ENCODE data around the gene CLIC1. TPM values are rescaled to one million over a fixed set of nuclear protein-coding genes. Genes with fewer than 3 reads are reported as not detected.

CLIC1 gene
- total and polyA plus RNA-seq, 2 donors from 2014 or later: 456 to 489 TPM

GRCh38 chr6:31784098-31784925, 48.0 kb upstream of the CLIC1 start:
- Histone ChIP-seq H3K9ac (ENCODE audit: low read length in 3 of 3) (no peak overlapping the region), H3K4me3 (ENCODE audit: low read length in 3 of 3) (no peak overlapping the region), H3K27ac (ENCODE audit: low read depth in 2 of 2, low read length in 2 of 2) (no peak overlapping the region), H3K36me3 (ENCODE audit: control insufficient read depth in 2 of 3, insufficient read depth in 3 of 3, low read length in 3 of 3) (peaks cover 0 to 18% (median 18%) of the 10 kb centered on the region in 3 donors), H3K9me3 (ENCODE audit: control insufficient read depth in 2 of 3, insufficient read depth in 1 of 3, low read length in 3 of 3) (no peaks in the 10 kb centered on the region), H3K27me3 (ENCODE audit: control insufficient read depth, insufficient read depth, low read length) (no peaks in the 10 kb centered on the region), H3K4me1 (ENCODE audit: control insufficient read depth in 2 of 3, insufficient read depth in 2 of 3, low read depth in 1 of 3, low read length in 3 of 3) (no peaks in the 10 kb centered on the region)
- intact Hi-C loops (cut with DNase I): no loop called here
- DNase-seq (peak in 1 of 5 donors; percentile 54), FAIRE-seq (no peak)
- no peak for TF ChIP-seq CTCF (IDR thresholded peaks at IDR 0.05; ENCODE audit: borderline replicate concordance, extremely low read depth, insufficient read depth)

GRCh38 chr6:31782126-31782855, 46.0 kb upstream of the CLIC1 start:
- peaks cover 0 to 18% (median 18%) of the 10 kb centered on the region in 3 donors for H3K36me3 ChIP-seq (ENCODE audit: control insufficient read depth in 2 of 3, insufficient read depth in 3 of 3, low read length in 3 of 3)
- peak in 1 of 5 donors; percentile 69 for DNase-seq

GRCh38 chr6:31781244-31782125, 45.2 kb upstream of the CLIC1 start:
- FAIRE-seq: no peak
- intact Hi-C loops (cut with DNase I): no loop called here
- no peak for TF ChIP-seq CTCF (IDR thresholded peaks at IDR 0.05; ENCODE audit: borderline replicate concordance, extremely low read depth, insufficient read depth)

More at GRCh38 chr6:31782126-31782855, 46.0 kb upstream of the CLIC1 start:
- Histone ChIP-seq H3K27me3 (ENCODE audit: control insufficient read depth, insufficient read depth, low read length) (no peaks in the 10 kb centered on the region), H3K9ac (ENCODE audit: low read length in 3 of 3) (no peak overlapping the region), H3K4me3 (ENCODE audit: low read length in 3 of 3) (no peak overlapping the region), H3K4me1 (ENCODE audit: control insufficient read depth in 2 of 3, insufficient read depth in 2 of 3, low read depth in 1 of 3, low read length in 3 of 3) (peaks cover 0 to 3% (median 0%) of the 10 kb centered on the region in 3 donors), H3K27ac (ENCODE audit: low read depth in 2 of 2, low read length in 2 of 2) (no peak overlapping the region), H3K9me3 (ENCODE audit: control insufficient read depth in 2 of 3, insufficient read depth in 1 of 3, low read length in 3 of 3) (no peaks in the 10 kb centered on the region)
- intact Hi-C loops (cut with DNase I): no loop called here
- TF ChIP-seq CTCF (IDR thresholded peaks at IDR 0.05; ENCODE audit: borderline replicate concordance, extremely low read depth, insufficient read depth): no peak
- no peak for FAIRE-seq

More at GRCh38 chr6:31781244-31782125, 45.2 kb upstream of the CLIC1 start:
- H3K4me1 ChIP-seq (ENCODE audit: control insufficient read depth in 2 of 3, insufficient read depth in 2 of 3, low read depth in 1 of 3, low read length in 3 of 3): peaks cover 0 to 6% (median 0%) of the 10 kb centered on the region in 3 donors
- DNase-seq: peak in 1 of 5 donors; percentile 75
- no peak overlapping the region for H3K4me3 ChIP-seq (ENCODE audit: low read length in 3 of 3)
- no peak overlapping the region for H3K27ac ChIP-seq (ENCODE audit: low read depth in 2 of 2, low read length in 2 of 2)
- no peaks in the 10 kb centered on the region for H3K9me3 ChIP-seq (ENCODE audit: control insufficient read depth in 2 of 3, insufficient read depth in 1 of 3, low read length in 3 of 3)
- no peak overlapping the region for H3K9ac ChIP-seq (ENCODE audit: low read length in 3 of 3)
- H3K36me3 ChIP-seq (ENCODE audit: control insufficient read depth in 2 of 3, insufficient read depth in 3 of 3, low read length in 3 of 3): peaks cover 0 to 18% (median 18%) of the 10 kb centered on the region in 3 donors
- no peaks in the 10 kb centered on the region for H3K27me3 ChIP-seq (ENCODE audit: control insufficient read depth, insufficient read depth, low read length)
